ENCODE results near the gene FILIP1L.

The FILIP1L gene

DNA sequence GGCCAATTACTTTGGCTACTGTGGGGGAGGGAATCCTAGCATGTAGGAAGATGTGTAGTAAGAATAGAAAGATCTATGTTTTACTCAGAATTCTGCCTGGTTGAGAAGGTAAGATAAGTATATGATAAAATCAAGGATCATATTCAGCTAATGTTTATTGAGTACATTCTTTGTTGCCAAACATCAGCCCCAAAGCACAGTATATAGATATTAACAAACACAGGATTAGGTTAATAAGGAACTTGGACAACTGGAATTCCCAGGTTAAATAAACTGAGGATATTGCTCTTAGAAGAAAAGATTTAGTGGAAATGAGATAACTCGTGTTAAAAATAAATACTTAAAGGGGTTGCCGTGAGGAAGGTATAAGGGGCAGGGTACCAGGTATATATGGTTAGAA, 129.6 kb downstream of the FILIP1L start:
- TF ChIP-seq CTCF (IDR thresholded peaks at IDR 0.05; ENCODE audit: poor library complexity, severe bottlenecking): no peak
- no peaks in the 10 kb centered on the region for H3K9me3 ChIP-seq (ENCODE audit: severe bottlenecking)
- ATAC-seq (ENCODE audit: low read depth): no peak
- H3K27me3 ChIP-seq (ENCODE audit: insufficient read depth, poor library complexity, severe bottlenecking): no peaks in the 10 kb centered on the region
- H3K36me3 ChIP-seq (ENCODE audit: low read depth): no peaks in the 10 kb centered on the region
- H3K27ac ChIP-seq (ENCODE audit: poor library complexity, severe bottlenecking): no peak overlapping the region
- DNase-seq (ENCODE audit: low spot score): no peak
- no peak overlapping the region for H3K4me3 ChIP-seq (ENCODE audit: severe bottlenecking)
- no peaks in the 10 kb centered on the region for H3K4me1 ChIP-seq (ENCODE audit: insufficient read depth, poor library complexity, severe bottlenecking)

DNA sequence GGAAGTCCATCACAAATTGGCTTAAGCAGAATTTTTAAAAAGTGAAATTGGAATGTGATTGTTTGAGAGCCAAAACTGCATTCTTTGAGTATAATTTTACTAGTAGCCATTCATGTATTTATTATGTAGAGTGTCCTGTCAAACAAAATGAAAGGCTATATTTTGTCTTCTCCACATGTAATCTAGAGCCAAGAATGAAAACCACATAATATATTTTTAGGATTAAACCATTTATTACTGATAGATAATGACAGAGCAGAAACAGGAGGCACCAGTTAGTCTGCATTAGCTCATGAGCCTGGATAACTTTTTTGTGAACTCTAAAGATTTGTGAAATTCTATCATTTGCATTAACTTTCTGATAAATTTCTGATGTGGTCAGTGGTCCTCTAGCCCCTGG, 130.2 kb downstream of the FILIP1L start:
- H3K4me3 ChIP-seq (ENCODE audit: severe bottlenecking): no peak overlapping the region
- H3K27ac ChIP-seq (ENCODE audit: poor library complexity, severe bottlenecking): no peak overlapping the region
- DNase-seq (ENCODE audit: low spot score) (no peak), ATAC-seq (ENCODE audit: low read depth) (no peak)
- no peaks in the 10 kb centered on the region for H3K4me1 ChIP-seq (ENCODE audit: insufficient read depth, poor library complexity, severe bottlenecking)
- no peaks in the 10 kb centered on the region for H3K9me3 ChIP-seq (ENCODE audit: severe bottlenecking)
- TF ChIP-seq CTCF (IDR thresholded peaks at IDR 0.05; ENCODE audit: poor library complexity, severe bottlenecking): no peak
- H3K36me3 ChIP-seq (ENCODE audit: low read depth): no peaks in the 10 kb centered on the region
- H3K27me3 ChIP-seq (ENCODE audit: insufficient read depth, poor library complexity, severe bottlenecking): no peaks in the 10 kb centered on the region

DNA sequence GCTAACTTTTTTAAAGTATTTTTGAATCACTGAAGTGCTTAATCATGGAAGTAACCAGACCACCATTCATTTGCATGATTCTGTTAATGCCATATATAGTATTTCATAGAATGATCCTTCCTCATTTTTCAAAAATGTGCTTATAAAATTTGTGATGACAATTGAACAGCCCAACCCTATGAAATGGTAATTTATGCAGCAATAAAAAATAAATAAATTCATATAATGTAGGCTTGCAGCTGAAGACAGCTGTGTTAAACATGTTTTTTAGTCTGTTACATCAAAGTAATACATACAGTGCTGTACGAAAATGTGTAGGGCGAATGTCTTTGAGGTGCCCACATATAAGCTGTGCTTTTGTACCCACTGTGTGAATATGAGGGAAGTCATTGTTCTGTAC, 131.7 kb downstream of the FILIP1L start:
- DNase-seq (ENCODE audit: low spot score) (no peak), ATAC-seq (ENCODE audit: low read depth) (no peak)
- H3K36me3 ChIP-seq (ENCODE audit: low read depth): no peaks in the 10 kb centered on the region
- no peak for TF ChIP-seq CTCF (IDR thresholded peaks at IDR 0.05; ENCODE audit: poor library complexity, severe bottlenecking)
- H3K9me3 ChIP-seq (ENCODE audit: severe bottlenecking): no peaks in the 10 kb centered on the region
- no peak overlapping the region for H3K4me3 ChIP-seq (ENCODE audit: severe bottlenecking)
- no peaks in the 10 kb centered on the region for H3K4me1 ChIP-seq (ENCODE audit: insufficient read depth, poor library complexity, severe bottlenecking)
- H3K27me3 ChIP-seq (ENCODE audit: insufficient read depth, poor library complexity, severe bottlenecking): no peaks in the 10 kb centered on the region
- H3K27ac ChIP-seq (ENCODE audit: poor library complexity, severe bottlenecking): no peak overlapping the region

DNA sequence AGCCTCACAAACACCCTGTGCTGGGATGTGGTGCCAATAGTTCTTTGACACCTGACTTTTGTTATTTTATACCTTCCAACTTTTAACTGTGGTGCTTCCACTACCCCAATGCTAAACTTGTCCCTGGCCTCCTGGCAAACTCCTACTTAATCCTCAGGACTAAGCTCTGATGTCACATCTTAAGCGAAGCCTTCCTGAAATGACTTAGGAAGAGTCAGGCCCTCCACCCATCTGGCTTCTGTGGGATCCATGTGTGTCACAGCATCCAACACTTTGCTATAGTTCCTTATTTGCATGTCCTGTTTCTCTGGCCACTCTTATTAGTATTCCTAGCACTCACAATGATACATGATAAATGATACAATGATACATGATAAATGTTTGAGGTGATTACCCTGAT, 133.2 kb downstream of the FILIP1L start:
- Histone ChIP-seq H3K27ac (ENCODE audit: poor library complexity, severe bottlenecking) (no peak overlapping the region), H3K27me3 (ENCODE audit: insufficient read depth, poor library complexity, severe bottlenecking) (no peaks in the 10 kb centered on the region), H3K4me1 (ENCODE audit: insufficient read depth, poor library complexity, severe bottlenecking) (no peaks in the 10 kb centered on the region), H3K36me3 (ENCODE audit: low read depth) (no peaks in the 10 kb centered on the region), H3K4me3 (ENCODE audit: severe bottlenecking) (no peak overlapping the region), H3K9me3 (ENCODE audit: severe bottlenecking) (no peaks in the 10 kb centered on the region)
- DNase-seq (ENCODE audit: low spot score): no peak
- no peak for TF ChIP-seq CTCF (IDR thresholded peaks at IDR 0.05; ENCODE audit: poor library complexity, severe bottlenecking)
- no peak for ATAC-seq (ENCODE audit: low read depth)

DNA sequence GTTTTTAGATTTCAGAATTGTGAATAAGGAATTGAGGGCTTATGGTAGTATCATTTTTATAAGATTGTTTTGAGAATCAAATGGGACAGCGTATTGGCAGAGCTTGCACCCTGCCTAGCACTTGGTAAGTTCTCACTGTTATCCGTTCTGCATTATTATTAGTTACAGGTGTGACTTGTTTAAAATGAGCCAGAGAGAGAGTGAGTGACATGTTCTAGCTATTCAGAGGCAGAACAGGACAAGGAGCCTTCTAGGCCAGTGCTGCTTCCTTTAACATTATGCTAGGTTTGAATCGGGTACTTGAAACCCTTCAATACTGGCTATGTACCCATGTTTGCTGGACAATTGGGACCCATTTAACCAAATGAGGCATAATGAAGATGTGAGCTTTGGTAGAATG, 133.7 kb downstream of the FILIP1L start:
- H3K9me3 ChIP-seq (ENCODE audit: severe bottlenecking): no peaks in the 10 kb centered on the region
- no peaks in the 10 kb centered on the region for H3K4me1 ChIP-seq (ENCODE audit: insufficient read depth, poor library complexity, severe bottlenecking)
- no peak overlapping the region for H3K27ac ChIP-seq (ENCODE audit: poor library complexity, severe bottlenecking)
- TF ChIP-seq CTCF (IDR thresholded peaks at IDR 0.05; ENCODE audit: poor library complexity, severe bottlenecking): no peak
- no peaks in the 10 kb centered on the region for H3K36me3 ChIP-seq (ENCODE audit: low read depth)
- DNase-seq (ENCODE audit: low spot score) (no peak), ATAC-seq (ENCODE audit: low read depth) (no peak)
- H3K27me3 ChIP-seq (ENCODE audit: insufficient read depth, poor library complexity, severe bottlenecking): no peaks in the 10 kb centered on the region
- H3K4me3 ChIP-seq (ENCODE audit: severe bottlenecking): no peak overlapping the region
